HG03095 (cell line): Measurements from ENCODE around the gene PF4V1.

Experiments
- ATAC-seq: cut with Tn5 transposase; IDR thresholded peaks from one replicate; pipeline ENCODE4 v1.9.1; 2021; ENCODE audit warnings: moderate library complexity; ENCODE audit not compliant: unreplicated experiment

Gene PF4V1

GRCh38 chr4:73844806-73845205, 8.3 kb upstream of the PF4V1 start:
- ATAC-seq = no peak

DNA sequence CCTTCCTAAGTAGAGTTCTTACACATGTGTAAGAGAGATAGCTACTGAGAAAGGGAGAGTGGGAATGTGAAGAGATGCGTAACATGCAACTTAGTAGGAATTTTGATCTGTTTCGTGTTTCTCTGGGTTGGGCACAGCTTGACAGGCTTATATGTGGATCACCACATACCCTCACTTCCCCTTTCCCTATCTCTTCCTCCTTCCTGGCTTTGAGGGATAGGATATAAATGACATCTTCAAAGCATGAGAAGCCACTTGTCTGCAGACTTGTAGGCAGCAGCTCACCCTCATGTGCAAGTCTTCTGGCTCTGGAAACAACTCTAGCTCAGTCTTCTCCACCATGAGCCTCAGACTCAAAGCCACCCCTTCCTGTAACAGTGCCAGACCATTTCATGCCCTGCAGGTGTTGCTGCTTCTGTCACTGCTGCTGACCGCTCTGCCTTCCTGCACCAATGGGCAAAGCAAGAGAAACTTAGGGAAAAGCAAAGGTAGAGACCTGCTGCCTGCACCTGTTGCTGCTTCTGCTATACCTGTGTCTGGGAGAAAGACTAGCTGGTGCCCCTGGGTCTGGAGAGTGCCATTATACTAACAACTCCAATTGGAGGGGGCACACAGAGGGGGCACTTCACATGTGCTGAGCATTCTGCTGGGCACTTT, 5.4 kb upstream of the PF4V1 start:
- no peak for ATAC-seq

GRCh38 chr4:73848183-73848777, 4.8 kb upstream of the PF4V1 start:
- ATAC-seq = no peak

DNA sequence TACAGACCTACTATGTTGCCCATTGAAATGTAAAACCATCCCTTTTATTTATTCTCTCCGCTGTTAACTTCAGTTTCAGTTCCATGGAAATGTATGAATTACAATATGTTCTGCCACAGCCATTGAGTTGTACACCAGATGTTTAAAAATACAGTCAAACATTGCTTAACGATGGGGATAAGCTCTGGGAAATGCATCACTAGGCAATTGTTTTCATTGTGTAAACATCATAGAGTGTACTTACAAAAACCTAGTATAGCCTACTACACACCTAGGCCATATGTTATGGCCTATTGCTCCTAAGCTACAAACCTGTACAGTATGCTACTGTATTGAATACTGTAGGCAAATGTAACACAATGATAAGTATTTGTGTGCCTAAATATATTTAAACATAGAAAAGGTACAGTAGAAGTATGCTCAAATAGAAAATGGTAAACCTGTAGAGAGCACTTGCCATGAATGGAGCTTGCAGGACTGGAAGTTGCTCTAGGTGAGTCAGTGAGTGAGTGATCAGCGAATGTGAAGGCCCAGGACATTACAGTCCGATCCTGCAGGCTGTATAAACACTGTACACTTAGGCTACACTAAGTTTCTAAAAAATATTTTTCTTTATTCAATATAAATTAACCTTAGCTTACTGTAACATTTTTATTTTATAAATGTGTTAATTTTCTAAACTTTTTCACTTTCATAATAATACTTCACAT, 2.7 kb upstream of the PF4V1 start:
- no peak for ATAC-seq

DNA sequence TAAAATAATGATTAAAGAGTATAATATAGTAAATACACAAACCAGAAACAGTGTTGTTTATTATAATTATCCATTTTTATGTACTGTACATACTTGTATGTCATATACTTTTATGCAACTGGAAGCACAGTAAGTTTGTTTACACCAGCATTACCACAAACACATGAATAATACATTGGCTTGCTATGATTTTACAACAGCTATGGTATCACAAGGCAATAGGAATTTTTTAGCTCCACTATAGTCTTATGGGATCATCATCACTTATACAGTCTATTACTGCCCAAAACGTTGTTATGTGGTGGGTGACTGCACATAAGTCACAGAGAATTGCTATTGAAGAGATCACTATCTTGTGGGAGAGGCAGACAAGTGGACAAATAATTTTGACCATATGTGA, 1.8 kb upstream of the PF4V1 start:
- no peak for ATAC-seq

DNA sequence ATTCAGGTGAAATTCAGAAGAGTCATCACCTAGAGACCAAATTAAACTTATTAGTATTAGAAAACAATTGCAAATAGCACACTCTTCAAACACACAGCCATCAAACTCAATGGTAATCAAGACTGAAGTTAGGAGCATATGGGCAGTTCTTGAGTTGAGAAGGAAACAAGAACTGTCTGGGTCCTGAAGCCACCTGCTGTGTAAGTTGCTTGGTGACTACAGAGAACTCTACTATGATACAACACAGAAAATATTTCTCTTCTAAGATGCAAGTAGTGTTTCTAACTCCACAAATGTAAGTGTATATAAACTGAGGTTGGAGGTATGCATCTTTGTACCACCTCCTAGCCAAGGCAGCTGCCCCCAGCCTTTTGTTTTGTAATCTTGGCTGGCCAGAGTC, 325 bp upstream of the PF4V1 start:
- no peak for ATAC-seq

DNA sequence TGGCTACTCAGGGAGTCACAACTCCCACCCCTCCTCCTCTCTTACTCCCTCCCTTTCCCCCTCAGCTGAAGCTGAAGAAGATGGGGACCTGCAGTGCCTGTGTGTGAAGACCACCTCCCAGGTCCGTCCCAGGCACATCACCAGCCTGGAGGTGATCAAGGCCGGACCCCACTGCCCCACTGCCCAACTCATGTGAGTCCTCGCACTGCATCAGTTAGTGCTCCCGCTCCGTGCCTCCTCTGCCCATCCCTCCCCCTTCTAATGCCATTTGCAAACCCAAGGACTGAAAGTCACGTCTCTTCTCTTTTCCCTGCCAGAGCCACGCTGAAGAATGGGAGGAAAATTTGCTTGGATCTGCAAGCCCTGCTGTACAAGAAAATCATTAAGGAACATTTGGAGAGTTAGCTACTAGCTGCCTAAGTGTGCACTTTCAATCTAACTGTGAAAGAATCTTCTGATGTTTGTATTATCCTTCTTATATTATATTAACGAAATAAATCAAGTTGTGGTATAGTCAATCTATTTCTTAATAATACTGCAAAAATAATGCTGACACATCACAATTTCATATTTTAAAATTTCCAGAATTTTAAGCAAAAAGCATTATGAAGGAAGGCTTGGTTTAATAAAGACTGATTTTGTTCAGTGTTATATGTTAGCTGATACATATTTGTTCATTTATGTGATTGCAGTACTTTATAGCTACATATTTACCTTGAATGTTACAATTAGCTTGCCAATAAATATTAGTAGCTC, 800 bp downstream of the PF4V1 start:
- ATAC-seq = no peak

DNA sequence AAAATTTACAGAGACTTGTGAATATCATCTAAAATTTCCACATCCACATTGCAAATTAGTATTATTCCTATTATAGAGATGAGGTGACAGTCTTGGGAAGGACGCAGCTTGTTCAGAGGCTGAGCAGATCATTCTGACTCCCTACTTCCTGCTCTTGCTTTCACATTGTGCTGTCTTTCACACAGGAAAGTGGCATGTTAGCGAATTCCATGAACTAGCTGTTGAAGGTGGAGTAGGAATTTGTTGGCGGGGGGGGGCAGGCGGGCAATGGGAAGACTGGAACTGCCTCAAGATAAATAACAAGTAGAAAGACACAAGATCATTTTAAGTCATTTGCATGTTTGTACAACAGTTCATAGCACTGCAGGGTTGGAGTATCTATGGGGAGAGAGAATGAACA, 2.3 kb downstream of the PF4V1 start:
- ATAC-seq = no peak

GRCh38 chr4:73856518-73856917, 3.4 kb downstream of the PF4V1 start:
- ATAC-seq = no peak

- ATAC-seq = no peak
These were observed 6.6 kb downstream of the PF4V1 start for GRCh38 chr4:73859614-73860088.

GRCh38 chr4:73860181-73860580, 7.1 kb downstream of the PF4V1 start:
- no peak for ATAC-seq

GRCh38 chr4:73860917-73861316, 7.8 kb downstream of the PF4V1 start:
- no peak for ATAC-seq

GRCh38 chr4:73862322-73862721, 9.2 kb downstream of the PF4V1 start:
- no peak for ATAC-seq

DNA sequence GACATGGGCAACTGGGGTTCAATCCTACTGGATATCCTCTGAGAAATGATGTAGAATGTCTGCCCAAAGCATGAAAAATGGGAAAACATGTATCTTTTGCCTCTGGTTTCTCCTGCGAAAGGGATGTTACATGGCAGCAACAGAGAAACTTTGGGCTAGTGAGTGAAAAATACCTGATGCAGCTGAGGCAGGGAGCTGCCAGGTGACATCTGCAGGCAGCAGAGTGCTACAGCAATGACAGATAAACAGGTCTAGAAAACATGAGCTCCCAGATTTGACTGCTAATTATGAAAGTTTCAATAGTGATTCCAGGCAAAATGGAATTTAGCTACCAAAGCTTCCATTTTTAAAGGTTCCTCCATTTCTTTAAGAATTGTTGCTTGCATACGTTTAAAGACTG, 11.3 kb downstream of the PF4V1 start:
- no peak for ATAC-seq

DNA sequence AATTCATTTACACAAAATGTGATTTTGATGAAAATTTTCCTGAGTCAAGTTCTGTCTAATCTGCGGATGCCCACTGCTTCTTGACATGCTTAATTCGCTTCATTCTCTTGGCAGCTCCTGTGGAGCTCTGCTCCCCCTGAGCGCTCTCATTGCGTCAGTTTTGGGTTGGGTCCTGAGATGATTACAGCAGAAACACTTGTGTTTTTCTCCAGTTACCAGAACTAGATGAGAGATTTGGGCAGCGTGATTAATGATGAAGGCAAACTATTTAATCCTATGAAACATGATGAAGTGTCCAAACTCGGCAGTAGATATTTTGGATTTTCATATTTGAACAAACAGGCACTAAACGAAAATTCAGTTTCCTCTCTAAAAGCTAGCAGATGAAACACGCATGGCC, 11.9 kb downstream of the PF4V1 start:
- no peak for ATAC-seq

DNA sequence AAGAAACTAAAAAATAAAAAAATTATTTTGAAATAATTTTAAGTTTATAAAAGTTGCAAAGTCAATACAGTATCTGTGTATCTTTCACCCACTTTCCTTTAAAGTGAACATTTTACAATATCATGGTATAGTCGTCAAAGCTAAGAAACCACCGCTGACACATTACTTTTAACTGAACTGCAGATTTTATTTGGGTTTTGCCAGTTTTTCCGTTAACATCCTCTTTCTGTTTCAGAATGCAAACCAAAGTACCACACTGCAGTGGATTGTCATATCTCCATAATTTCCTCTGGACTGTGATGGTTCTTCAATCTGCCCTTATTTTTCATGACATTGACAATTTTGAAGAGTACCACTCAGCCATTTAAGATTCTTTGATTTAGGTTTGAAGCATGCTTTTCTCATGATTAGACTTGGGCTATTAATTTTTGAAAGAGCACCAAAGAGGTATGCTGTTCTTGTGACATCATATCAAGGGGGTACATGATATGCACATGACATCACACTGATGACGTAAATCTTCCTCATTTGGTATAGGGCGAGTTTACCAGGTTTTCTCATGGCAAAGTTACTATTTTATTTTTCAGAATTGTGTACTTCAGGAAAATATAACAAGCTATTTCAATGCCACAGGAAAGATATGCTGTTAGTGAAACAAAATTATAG, 12.5 kb downstream of the PF4V1 start:
- ATAC-seq = no peak

DNA sequence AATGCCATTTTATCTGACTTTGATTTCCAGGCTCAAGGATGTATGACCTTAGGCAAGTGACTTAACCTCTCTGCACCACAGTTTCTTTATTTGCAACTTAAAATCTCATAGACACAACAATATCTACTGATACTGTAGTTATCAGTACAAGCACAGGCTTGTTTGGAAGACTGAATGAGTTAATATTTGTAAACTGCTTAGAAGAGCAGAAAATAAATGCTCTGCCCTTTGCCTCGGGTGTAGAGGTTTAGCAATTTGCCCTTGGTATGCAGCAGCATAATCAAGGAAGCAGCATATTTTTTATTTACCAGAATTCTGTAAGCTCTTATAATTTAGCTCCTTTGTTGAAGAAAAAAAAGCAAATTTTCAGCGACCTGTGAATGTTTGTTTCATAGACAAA, 13.2 kb downstream of the PF4V1 start:
- no peak for ATAC-seq

GRCh38 chr4:73867783-73868182, 14.7 kb downstream of the PF4V1 start:
- ATAC-seq = no peak

- no peak for ATAC-seq
These were observed 15.4 kb downstream of the PF4V1 start for GRCh38 chr4:73868206-73869129.
